DMS 273 treated with DMSO at 0.1 percent for 48 hours (cell line): ENCODE measurements around the gene CILP2.

Source experiments
- DNase-seq: peaks from one replicate; lab custom pipeline; 2025; lab: John Stamatoyannopoulos, UW

The CILP2 gene

DNA sequence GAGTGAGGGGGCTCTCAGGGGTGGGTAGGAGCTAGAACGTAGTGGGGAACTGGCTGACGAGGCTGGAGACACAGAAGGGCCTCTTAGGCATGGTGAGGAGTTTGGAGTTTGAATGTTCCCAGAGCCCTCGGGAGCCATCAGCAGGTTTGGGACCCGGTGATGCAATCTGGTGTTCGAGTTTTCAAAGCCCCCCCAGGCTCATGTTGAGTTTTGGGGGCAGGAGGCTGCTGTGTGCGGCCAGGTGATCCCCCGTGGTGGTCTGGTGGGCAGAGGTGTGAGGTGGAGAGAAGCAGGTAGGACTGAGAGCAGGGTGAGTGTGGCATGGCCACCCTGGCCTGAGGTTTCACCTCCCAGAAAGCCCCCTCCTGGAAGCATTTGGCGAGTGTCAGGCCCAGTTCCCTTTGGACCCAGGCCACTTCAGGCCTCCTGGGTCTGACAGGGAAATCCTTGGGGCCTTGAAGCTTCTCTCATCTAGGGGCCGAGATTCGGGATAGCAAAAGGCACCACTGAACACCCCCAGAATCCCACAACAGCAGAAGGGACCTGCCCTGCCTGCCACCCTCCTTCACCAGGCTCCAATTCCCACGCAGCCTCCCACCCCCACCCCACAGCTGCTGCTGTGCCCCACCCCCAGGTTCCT, 8.2 kb upstream of the CILP2 start:
- DNase-seq: no peak

DNA sequence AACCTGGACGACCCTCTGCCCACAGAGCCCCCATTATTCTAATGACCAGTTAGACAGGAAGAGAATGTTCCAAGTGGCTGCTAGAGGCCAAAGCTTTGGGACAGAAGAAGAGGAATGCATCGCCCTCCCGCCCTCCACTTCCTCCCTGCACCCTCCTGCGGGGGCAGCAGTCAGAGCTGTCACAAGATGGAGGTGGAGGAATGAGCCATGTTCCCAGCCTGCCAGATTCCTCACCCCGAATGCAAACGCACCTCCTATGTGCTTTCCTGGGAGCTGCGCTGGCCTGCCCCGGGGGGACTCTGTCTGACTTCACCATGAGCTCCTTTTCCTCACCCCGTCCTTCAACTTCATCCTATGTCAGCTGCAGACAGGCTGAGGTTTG, 7.7 kb upstream of the CILP2 start:
- no peak for DNase-seq

DNA sequence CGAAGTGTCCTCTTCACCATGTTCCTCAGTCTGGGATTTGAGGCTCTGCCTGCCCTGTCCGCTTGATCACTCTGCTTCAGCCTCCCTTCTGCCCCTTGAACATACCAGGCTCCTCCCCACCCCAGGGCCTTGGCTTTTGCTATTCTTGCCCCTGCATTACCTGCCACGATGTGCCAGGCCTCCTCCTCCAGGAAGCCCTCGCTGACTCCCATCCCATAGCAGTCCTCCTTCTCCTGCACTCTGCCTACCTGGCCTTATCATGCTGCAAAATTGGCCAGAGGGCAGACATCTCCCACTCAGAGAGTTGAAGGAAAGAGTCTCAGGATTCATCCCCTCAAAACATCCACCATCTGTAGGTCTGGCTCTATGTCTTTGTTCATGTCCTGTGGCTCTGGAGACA, 7.2 kb upstream of the CILP2 start:
- no peak for DNase-seq

DNA sequence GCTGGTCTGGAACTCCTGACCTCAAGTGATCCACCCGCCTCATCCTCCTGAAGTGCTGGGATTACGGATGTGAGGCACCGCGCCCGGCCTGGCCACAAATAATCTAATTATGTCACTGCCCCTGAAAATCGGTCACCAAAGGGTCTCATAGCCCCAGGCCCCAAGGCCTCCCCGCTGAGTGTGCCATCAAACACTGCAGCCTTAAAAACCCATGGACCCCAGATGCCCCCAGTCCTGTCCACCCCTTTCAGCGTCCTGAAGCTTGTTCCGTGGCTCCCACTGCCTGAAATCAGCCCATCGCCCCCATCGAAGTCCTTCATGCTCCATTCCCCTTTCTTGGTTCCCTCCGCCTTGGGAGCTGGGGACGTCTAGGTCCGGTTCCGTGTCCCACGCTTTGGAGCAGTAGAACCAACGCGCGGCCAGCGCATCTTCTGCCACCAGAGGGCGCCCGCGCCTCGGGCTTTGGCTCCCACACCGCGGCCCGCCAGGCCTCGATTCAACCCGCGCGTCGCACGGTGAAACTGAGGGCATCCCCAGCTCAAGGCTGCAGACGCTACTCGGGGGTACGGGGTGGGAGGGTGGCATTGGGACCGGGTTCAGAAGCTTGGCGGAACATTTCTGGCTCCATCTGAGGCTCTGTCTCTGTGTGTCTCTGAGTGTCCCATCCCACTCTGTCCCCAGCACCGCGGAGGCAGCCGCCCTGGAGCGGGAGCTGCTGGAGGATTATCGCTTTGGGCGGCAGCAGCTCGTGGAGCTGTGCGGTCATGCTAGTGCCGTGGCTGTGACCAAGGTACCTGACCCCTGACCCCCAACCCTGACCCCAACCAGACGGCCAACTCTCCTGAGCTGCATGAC, 5.9 kb upstream of the CILP2 start:
- DNase-seq: no peak

DNA sequence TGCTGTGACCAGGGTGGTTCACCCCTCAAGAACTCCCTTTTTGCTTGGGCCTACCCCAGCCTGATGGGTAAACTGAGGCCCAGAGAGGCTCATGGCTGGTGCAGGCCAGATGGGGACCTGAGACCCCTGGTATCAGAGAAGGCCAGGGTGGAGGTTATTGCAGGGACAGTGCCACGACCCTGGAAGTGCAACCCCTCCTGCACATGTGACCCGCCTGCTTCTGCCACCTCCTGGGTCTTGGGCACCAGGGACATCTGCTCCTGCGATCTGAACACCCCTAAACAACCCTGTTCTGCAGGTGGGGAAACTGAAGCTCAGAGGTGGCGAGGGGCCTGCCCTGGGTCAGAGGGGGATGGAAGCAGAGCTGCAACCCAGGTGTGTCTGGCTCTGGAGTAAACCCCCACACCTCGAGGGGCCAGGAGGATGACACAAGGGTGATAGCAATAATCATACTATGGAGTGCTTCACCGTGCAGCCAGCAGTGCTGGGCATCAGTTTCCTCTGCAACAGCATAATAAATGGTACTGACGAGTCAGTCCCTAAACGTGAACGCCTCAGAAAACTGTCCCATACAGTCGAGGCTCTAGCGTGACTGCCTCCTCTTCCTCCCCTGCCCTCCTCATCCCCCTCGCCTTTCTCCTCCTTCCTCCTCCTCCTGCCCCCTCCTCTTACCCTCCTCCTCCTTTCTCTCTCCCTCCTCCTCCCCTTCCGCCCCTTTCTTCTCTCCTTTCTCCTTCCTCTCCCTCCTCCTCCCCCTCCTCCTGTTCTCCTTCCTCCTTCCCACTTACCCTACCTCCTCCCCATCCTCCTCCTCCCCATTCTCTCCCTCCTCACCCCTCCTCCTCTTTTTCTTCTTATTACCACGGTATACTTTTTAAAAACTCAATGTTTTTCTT, 5.0 kb upstream of the CILP2 start:
- no peak for DNase-seq

DNA sequence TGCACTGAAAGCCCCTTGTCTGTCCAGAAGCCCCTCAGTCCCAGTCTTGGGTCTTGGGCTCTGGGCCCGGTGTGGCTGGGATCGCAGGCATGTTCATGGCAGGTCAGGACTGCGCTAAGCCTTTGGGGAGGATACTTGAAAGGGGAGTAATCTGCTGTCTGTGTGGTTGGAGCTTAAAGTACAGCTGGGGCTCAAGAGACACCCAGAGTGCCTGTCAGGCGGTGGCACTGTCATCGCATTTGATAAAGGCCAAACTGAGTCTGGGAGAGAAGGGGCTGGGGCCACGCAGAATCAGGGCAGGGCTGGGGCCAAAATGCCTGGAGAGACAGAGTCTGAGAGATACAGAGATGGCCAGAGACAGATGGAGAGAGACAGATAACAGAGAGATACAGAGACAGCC, 4.2 kb upstream of the CILP2 start:
- no peak for DNase-seq

DNA sequence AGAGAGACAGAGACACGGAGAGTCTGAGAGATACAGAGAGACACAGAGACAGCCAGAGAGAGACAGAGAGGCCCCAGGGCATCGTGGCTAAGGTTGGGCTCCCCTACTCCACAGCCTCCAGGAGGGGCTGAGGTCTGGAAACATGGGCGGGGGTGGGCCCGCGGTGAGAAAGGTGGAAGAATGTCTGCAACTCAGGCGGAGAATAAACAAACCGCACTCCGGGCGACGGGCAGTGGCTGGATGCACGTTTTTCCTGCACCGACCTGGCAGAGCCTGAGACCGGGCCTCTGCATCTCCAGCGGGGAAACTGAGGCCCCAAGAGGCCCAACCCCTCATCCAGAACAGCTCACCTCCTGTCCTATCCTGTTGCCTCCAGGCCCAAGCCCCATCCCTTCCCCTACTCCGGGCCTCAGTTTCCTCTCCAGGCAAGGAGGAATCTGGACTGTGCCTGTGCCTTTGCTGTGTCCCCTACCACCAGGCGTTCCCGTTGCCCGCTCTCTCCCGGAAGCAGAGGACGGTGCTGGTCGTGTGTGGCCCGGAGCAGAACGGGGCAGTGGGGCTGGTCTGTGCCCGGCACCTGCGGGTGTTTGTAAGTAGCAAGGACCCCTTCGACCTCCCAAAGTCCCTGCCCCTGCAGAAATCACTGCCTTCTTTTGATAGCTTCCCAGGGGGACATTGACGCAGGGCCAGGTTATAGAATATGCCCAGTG, 3.4 kb upstream of the CILP2 start:
- DNase-seq: no peak

DNA sequence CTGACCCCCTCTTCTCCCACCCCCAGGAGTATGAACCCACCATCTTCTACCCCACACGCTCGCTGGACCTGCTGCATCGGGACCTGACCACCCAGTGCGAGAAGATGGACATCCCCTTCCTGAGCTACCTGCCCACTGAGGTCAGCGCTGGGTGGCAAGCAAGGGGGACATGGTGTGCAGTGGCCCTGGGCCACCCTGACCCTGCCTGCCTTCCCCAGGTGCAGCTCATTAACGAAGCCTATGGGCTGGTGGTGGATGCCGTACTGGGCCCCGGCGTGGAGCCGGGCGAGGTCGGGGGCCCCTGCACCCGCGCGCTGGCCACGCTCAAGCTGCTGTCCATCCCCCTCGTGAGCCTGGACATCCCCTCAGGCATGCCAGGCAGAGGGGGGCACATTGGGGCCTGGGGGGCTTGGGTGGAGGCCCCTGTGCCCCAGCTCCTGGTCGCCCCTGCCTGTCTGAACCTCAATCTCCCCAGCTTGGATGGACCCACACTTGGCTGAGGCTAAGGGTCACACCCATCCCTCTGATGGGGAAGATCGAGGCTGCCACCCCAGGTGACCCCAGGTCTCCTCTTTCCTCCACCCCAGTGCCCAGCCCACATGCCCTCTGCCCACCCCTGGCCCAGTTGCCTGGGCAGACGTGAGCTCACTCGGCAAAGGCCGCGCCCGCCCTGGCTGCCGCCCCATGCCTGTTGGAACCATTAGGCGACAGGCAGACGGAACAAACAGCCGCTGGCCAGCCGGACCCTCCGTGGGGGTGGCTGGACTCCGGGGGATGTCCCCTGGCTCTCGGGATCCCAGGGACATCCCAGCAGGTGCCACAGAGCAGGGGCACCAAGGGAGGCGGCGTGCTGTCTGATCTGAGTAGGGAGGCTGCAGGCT, 2.5 kb upstream of the CILP2 start:
- no peak for DNase-seq

DNA sequence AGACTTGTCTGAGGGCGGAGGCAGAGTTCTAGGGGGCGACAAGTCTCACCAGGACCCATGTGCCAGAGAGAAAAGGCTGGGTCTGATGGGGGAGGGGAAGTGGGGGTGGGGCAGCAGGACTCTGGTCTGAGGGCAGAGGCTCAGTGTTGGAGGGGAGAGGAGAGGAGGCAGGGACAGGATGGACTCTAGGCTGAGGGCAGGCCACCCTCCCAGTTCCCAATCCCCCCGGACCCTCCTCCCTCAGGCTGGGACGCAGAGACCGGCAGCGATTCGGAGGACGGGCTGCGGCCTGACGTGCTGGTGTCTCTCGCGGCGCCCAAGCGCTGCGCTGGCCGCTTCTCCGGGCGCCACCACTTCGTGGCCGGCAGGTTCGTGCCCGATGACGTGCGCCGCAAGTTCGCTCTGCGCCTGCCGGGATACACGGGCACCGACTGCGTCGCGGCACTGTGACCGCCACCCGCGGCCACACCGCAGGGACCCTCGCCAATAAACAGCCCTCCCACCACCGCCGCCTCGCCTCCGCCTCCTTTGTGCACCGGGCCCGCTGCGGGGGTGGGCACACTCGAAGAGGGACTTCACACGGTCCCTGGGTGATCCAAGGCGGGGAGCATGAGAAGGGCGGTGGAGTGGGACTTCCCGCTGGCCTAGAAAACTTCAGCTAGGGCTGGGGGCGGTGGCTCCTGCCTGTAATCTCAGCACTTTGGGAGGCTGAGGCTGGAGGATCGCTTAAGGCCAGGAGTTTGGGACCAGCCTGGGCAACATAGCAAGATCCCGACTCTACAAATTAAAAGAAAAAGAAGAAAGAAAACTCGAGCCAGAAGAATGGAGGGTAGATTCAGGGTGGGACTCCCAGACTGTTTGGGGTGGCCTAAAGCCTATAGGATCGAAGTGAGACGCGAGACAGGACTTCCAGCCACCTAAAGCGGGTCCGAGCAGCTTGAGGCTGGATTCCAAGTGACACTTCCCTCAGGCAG, 703 bp upstream of the CILP2 start:
- DNase-seq: no peak

DNA sequence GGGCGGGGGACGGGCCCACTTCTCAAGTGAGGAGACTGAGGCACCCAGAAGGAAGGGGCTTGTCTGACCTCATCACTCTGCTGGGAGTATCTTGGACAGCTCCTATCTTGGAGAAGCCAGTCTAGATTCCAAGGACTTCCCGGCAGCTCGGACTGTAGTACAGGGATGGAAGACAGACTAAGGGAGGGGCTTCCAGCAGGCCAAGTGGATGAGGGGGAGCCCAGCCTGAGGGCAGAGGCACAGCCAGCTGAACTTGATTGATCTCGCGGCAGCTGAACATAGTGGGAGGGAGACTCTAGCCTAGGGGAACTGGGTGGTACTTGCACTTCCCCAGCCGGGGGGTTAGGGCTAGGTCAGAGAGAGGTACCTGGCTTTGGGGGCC, 711 bp downstream of the CILP2 start:
- no peak for DNase-seq

DNA sequence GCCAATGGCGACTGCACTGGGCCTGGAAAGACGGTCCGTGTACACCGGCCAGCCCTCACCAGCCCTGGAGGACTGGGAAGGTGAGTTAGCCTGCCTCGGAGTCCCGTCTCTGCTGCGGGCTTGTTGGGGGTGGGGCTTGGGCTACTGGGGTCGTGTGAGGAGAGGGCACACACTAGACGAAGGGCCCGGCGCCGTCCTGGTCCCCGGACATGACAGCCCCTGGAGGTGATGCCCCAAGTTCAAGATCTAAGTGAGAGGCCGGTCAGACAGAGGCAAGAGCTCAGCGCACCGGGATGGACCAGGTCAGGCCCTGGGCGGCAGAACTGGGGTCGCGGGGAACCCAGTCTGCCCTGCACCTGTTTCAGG, 1.6 kb downstream of the CILP2 start:
- no peak for DNase-seq

DNA sequence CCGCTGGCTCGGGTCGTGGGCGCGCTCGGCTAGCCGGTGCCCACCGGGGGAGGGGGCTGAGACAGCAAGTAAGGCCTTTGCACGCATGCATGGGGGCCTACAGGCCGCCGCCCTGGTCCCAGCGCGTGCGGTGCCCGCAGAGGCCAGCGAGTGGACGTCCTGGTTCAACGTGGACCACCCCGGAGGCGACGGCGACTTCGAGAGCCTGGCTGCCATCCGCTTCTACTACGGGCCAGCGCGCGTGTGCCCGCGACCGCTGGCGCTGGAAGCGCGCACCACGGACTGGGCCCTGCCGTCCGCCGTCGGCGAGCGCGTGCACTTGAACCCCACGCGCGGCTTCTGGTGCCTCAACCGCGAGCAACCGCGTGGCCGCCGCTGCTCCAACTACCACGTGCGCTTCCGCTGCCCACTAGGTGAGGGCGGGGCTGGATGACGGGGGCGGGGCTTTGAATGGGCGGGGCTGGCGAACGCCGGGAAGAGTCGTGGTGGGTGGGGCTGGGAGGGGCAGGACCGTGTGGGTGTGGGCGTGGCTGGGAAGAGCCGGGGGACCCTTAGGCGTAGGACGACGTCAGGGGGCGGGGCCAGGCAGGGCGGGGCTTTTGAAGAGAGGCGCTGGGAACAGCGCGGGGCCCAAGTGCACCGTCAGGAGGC, 2.1 kb downstream of the CILP2 start:
- no peak for DNase-seq

DNA sequence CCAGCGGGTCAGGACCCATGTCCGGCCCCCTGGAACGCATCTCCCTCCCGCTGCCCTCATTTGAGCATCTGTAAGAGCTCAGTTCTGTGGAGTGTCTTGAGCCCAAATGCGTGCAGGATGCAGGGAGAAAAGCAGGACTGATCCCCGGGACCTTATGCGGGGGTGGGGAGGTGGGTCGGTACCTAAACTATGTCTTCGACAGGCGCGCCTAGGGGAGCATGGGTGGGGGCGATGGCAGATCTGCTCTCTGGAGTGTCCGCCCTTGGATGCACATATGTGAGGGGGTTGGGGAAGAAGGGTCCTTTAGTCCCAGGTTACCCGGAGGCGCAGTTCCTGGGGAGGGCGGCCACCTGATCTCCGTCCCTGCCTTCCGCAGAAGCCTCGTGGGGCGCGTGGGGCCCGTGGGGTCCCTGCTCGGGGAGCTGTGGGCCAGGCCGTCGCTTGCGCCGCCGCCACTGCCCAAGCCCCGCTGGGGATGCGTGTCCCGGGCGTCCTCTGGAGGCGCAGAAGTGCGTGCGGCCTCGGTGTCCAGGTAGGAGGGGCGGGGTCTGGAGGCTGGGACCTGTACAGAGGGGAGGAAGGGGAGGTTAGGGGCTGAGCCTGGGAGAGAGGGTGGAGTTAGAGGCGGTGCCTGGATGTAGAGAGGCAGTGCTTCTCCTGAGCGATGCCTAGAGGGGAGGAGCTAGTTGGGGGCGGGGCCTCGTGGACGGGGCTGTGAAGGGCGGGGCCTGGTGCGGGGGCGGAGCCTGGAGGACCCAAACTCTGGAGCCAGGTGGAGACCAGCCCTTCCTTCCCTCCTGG, 2.9 kb downstream of the CILP2 start:
- DNase-seq: no peak

DNA sequence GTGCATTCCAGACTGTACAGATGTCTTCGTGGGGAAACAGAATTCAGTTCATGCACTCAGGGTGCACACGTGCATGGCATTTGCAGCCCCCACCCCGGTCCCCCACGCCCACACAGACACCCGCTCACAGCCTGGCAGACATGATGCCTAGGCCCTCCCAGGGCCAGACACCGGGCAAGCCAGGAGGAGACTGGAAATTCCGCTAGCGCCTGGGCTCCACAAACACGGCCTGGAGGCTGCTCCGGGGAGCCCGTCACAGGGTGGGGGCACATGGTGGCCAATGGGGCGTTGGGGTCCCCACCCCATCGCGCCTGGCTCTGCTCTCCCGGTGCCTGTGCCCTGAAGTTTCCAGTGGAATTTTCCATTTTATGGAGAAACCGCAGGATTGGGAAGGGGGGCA, 3.6 kb downstream of the CILP2 start:
- DNase-seq: no peak

DNA sequence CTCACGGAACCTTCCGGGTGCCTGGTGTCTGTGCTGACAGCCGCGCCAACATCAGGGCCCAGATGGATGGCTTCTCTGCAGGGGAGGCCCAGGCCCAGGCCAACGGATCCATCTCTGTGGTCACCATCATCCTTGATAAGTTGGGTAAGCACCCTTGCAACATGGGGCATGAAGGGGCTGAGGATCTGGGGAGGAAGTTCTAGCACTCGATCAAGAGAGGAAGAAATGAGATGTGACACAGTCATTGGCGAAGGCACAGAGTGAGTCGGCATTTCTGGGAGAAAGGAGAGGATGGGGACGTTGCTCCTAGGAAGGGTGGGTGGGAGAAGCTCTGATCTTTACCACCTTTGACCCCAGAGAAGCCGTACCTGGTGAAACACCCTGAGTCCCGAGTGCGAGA, 4.4 kb downstream of the CILP2 start:
- no peak for DNase-seq

DNA sequence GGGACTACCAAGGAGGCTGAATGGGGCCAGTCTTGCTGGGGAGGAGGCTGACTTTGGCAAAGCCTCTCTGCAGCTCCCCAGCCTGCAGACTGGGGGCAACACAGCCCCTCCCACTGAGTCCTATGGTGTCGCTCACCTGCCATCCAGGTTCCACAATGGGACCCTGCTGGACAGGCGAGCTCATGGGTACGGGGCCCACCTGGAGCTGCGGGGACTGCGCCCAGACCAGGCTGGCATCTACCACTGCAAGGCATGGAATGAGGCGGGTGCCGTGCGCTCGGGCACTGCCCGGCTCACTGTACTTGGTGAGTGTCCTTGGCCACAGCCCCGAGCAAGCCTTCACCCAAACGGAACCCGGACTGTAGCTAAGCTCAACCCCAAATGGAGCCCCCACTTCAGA, 5.0 kb downstream of the CILP2 start:
- no peak for DNase-seq

DNA sequence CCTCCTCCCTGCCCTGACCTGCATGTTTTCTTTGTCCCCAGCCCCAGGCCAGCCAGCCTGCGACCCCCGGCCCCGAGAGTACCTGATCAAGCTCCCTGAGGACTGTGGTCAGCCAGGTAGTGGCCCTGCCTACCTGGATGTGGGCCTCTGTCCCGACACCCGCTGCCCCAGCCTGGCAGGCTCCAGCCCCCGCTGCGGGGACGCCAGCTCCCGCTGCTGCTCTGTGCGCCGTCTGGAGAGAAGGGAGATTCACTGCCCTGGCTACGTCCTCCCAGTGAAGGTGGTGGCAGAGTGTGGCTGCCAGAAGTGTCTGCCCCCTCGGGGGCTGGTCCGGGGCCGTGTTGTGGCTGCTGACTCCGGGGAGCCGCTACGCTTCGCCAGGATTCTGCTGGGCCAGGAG, 5.6 kb downstream of the CILP2 start:
- DNase-seq: no peak

DNA sequence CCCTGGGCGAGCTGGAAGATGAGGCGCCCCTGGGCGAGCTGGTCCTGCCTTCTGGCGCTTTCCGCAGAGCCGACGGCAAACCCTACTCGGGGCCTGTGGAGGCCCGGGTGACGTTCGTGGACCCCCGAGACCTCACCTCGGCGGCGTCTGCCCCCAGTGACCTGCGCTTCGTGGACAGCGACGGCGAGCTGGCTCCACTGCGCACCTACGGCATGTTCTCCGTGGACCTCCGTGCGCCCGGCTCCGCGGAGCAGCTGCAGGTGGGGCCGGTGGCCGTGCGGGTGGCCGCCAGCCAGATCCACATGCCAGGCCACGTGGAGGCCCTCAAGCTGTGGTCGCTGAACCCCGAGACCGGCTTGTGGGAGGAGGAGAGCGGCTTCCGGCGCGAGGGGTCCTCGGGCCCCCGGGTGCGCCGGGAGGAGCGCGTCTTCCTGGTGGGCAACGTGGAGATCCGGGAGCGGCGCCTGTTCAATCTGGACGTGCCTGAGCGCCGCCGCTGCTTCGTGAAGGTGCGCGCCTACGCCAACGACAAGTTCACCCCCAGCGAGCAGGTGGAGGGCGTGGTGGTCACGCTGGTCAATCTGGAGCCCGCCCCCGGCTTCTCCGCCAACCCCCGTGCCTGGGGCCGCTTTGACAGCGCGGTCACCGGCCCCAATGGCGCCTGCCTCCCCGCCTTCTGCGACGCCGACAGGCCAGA, 6.3 kb downstream of the CILP2 start:
- DNase-seq: no peak
